ENCODE measurements around the gene DNAAF5. TPM values are rescaled to one million over a fixed set of nuclear protein-coding genes. Genes with fewer than 3 reads are reported as not detected.

Gene DNAAF5
- total and polyA plus RNA-seq, 2 of the 13 experiments (the other 11 are each of a cell fraction or from before 2014, with no cell fraction given) = 11.9 to 21.5 TPM

DNA sequence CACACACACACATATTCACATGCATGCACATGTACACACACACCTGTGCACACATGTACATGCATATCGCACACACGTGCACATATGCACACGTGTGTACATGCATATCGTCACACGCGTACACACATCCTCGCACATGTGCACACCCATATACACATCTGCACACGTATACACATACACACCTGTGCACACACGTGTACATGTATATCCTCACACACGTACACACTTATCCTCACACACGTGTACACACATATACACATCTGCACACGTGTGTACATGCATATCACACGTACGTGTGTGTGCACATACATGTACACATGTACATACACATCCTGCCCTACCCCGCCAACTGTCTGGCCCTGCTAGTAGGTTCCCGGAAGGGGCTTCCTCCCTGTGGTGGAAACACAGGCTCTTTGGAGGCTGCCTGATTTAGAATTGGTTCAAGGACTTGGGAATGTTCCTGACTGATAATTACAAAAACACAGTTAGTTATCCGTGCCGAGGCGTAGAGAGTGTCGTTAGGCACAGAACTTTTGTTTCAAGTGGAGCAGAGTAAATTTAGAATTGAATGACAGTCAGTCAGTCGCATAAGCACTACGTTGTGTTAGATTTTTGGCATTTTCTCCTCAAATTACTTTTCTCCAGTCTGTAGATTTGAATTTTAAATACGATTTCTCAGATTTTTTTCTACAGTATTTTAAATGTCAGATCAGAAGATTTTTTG is 19.1 kb downstream of the DNAAF5 start:
- H3K27me3 ChIP-seq (ENCODE audit: control insufficient read depth in 1 of 2, insufficient read depth in 2 of 2, low read length in 2 of 2) = no peaks in the 10 kb centered on the region
- in situ Hi-C loops (cut with HindIII; ENCODE audit: extremely low pct_ligation_motif_present, low pct_unique_long_range_greater_than_20kb) = no loop called here
- H3K4me1 ChIP-seq (ENCODE audit: insufficient read depth, low read length) = no peaks in the 10 kb centered on the region
- ATAC-seq (no peak), FAIRE-seq (no peak), DNase-seq (ENCODE audit: low spot score) (no peak)
- no peaks in the 10 kb centered on the region for H3K9me3 ChIP-seq (ENCODE audit: low read length)
- no peak overlapping the region for H3K4me3 ChIP-seq (replicated peaks in 1 of 3; ENCODE audit: insufficient read depth in 1 of 3, low read depth in 2 of 3, low read length in 3 of 3)
- H3K4me2 ChIP-seq (ENCODE audit: low read depth, low read length) = no peak overlapping the region
- no TSS peak for BruUV-seq (replicated peaks)
- ChIA-PET CTCF (ENCODE audit: low intra/inter-chr PET ratio, low total read pairs) (no interaction called here), POLR2A (no interaction called here)
- WGBS (ENCODE audit: low lambda C conversion rate) = 98% methylated on average over 23 of the region's 23 CpGs
- H3K27ac ChIP-seq (ENCODE audit: extremely low read length, insufficient read depth, low read length) = no peak overlapping the region
- H3K36me3 ChIP-seq (replicated peaks in 1 of 2; ENCODE audit: control insufficient read depth in 1 of 2, insufficient read depth in 2 of 2, low read length in 2 of 2) = peaks cover 14 to 43% of the 10 kb centered on the region in 2 experiments; a peak in 4 of 5 replicates
- TF ChIP-seq HHEX (CRISPR knock-in tag; IDR thresholded peaks at IDR 0.05) = no peak
- peak; percentile 54; the same call in 1 of the 3 replicates for TF ChIP-seq MXI1 (IDR thresholded peaks at IDR 0.05; ENCODE audit: borderline replicate concordance, low read depth, low read length)
- TF ChIP-seq ARID4A (CRISPR knock-in tag; IDR thresholded peaks at IDR 0.05; ENCODE audit: borderline replicate concordance) = no peak
- no peak for TF ChIP-seq SATB2 (CRISPR knock-in tag; IDR thresholded peaks at IDR 0.05)
- TF ChIP-seq TCF7L2 (IDR thresholded peaks at IDR 0.05; ENCODE audit: low read depth, low read length) = no peak
- no peak for TF ChIP-seq THAP11 (CRISPR knock-in tag; IDR thresholded peaks at IDR 0.05)
- no peak overlapping the region for H3K9ac ChIP-seq (ENCODE audit: insufficient read depth, low read depth, low read length)
- intact Hi-C loops (cut with micrococcal nuclease; ENCODE audit: unreplicated experiment) = no loop called here
- 0 out of 2 replicates have a peak, but pooled peaks cover 3% of the 10 kb centered on the region for H4K20me1 ChIP-seq (ENCODE audit: insufficient read depth, low read length)
- peaks cover 4% of the 10 kb centered on the region for H3K79me2 ChIP-seq (ENCODE audit: insufficient read depth, low read length)
- H2AFZ ChIP-seq (ENCODE audit: low read length) = no peak overlapping the region

Measured in HepG2 (cell line).